NB4 (cell line): ENCODE data around the gene PAFAH2.

Experiments used
- DNase-seq: peaks from one replicate; pipeline ENCODE4 v3.0.0; 2010; ENCODE audit warnings: low read depth
- H3K4me3 ChIP-seq: one replicate; pipeline ENCODE4 v1.5.1; 2011; ENCODE audit warnings: mild to moderate bottlenecking, low read depth, low read length, moderate library complexity
- CTCF ChIP-seq: IDR thresholded peaks from one replicate; pipeline ENCODE4 v1.5.1; 2012; ENCODE audit warnings: low read depth, low read length
- MAX ChIP-seq: IDR thresholded peaks from 2 replicates; pipeline ENCODE4 v1.6.1; 2011; ENCODE audit warnings: low read depth, low read length
- MYC ChIP-seq: IDR thresholded peaks from 2 replicates; pipeline ENCODE4 v1.6.1; 2011; ENCODE audit warnings: low read depth, low read length
- POLR2A ChIP-seq: IDR thresholded peaks from 2 replicates; pipeline ENCODE4 v1.6.1; 2011; ENCODE audit warnings: mild to moderate bottlenecking; ENCODE audit not compliant: insufficient read length; ENCODE audit errors: extremely low read depth

The PAFAH2 gene

DNA sequence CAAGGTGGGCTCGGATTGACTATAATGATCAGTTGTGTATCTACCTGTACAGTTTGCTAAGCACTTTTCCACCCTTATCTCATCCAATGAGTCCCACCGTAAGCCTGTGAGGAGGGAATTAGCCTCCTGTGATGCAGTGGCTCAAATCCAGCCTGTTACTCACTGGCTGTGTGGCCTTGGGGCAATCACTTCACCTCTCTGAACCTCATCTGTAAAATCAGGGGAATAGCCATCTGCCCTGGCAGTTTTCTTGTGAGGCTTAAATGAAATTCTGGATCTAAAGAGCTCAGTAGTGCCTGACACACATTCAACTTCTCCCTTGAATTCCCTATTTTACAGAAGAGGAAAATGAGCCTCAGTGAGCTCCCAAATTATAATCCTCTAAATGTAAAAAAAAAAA is 16.3 kb upstream of the PAFAH2 start:
- no peak for DNase-seq
- H3K4me3 ChIP-seq: no peak overlapping the region
- no peak for TF ChIP-seq MAX
- TF ChIP-seq MYC: no peak
- TF ChIP-seq POLR2A: no peak
- TF ChIP-seq CTCF: no peak

DNA sequence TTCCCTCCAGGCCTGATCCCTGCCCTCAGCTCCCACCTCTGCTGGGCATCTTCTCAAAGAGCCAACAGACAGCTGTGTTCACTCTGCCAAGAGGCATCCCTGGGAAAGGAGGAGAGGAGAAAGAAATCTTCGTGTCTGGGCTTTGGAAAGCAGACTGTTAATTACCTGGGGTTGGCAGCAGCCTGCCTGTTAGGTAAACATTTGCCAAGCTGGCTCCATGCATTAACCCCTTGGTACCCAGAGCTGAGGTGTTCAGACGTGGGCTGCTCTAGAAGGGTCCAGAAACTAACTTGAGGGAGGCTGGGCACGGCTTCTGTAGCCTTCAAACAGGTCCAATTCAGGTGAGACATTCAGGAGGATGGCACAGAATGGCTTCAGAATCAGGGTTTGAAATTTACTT is 15.0 kb upstream of the PAFAH2 start:
- no peak overlapping the region for H3K4me3 ChIP-seq
- no peak for DNase-seq
- TF ChIP-seq CTCF (no peak), MAX (no peak), MYC (no peak), POLR2A (no peak)

DNA sequence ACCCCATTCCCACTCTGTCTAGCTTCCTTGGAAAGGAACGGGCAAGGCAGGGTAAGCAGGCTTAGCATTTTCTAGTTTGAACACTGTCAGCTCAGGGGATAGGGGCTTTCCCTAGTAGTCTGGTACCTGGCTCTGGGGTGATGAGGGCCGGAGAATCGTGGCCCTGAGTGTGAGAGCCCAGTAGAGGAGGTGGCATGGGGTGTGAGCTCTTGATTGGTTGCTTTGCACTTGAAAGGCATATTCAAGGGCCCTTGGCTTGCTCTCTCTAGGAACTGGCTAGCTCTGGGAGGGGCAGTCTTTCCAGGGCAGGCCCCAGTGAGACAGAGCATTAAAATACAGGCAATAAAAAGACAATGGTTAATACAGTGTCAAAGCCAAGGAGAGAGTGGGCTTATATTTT is 13.0 kb upstream of the PAFAH2 start:
- no peak for DNase-seq
- TF ChIP-seq POLR2A (no peak), MYC (no peak), CTCF (no peak), MAX (no peak)
- H3K4me3 ChIP-seq: no peak overlapping the region

- H3K4me3 ChIP-seq: no peak overlapping the region
- DNase-seq: peak; percentile 49
- TF ChIP-seq POLR2A (no peak), MYC (no peak), MAX (no peak), CTCF (peak; percentile 14)
These were observed 12.1 kb upstream of the PAFAH2 start for GRCh38 chr1:26009796-26010447.

DNA sequence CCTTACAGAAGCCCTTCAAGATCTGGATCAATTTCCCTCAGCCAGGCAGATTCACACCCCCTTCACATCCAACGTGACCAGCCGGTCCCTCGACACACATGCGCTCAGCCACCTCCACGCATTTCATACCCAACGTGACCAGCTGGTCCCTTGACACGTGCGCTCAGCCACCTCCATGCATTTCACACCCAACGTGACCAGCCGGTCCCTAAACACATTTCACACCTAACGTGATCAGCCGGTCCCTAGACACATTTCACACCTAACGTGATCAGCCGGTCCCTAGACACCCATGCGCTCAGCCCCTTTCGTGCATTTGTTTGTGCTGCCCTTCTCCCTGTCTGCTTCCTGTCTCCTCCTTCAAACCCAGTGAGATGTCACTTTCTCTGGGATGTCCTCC is 8.8 kb upstream of the PAFAH2 start:
- DNase-seq: no peak

More for the DNA sequence above, 8.8 kb upstream of the PAFAH2 start:
- no peak for TF ChIP-seq MAX
- TF ChIP-seq CTCF: no peak
- TF ChIP-seq POLR2A: no peak
- TF ChIP-seq MYC: no peak
- H3K4me3 ChIP-seq: no peak overlapping the region
